HUDEP-2 (cell line): ENCODE data around the gene KCP.

ENCODE experiments used
- DNase-seq, 76 experiments: peaks; one replicate each; lab custom pipeline; 2025; ENCODE audit not compliant: unreplicated experiment in 76 of 76; lab: John Stamatoyannopoulos, UW

The KCP gene

DNA sequence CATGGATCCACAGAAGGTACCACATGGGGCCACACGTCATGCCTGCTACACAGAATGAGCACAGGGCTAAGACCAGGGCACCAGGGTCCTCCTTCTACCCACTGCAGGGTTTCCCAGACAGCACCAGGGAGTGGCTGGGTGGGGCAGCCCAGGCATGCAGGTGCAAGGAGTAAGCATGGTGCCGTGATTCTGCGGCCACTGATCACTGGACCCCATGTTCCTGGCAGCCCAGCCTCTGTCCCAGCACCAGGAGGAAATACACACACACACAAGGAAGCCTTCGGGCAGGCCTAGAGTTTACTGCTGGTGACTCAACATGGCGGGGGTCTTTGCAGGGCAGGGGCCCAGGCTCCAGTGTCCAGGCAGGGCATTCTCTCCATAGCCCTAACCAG lies 33.9 kb downstream of the KCP start:
- no peak for DNase-seq

DNA sequence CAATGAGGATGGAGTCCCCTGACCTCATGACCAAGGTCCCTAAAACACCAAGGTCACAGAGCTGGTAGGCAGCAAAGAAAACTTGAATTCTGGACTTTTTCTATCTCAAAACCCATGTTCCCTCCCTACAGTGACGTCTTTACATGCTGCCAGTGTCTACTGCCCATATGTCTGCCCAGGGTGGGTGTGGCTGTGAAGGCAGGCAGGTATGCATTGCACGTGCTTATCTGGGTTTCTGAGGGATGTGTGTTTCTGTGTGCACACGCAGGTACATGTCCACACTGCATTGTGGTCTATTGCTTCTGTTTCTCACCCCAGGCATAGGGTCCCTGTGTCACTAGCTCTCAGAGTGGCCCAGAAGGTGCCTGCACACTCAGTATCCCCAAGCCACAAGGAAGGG lies 34.4 kb downstream of the KCP start:
- DNase-seq, result no peak

DNA sequence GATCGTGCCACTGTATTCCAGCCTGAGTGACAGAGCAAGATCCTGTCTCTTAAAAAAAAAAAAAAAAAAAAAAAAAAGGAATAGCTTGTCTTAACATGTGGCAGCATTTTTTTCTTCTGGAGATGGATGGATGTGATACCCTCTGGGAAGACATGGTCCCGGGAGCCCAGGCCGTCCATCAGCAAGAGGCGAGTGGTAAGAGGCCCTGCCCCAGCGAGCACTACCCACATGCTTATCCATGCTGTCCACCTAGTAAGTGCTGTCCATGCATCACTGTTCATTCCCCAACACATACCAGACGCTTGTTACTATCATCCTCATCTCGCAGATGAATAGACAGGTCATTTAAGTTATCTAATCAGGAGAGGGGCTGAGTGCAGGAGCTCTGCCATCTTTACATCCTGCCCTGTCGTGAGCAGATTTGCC lies 35.0 kb downstream of the KCP start:
- no peak for DNase-seq

DNA sequence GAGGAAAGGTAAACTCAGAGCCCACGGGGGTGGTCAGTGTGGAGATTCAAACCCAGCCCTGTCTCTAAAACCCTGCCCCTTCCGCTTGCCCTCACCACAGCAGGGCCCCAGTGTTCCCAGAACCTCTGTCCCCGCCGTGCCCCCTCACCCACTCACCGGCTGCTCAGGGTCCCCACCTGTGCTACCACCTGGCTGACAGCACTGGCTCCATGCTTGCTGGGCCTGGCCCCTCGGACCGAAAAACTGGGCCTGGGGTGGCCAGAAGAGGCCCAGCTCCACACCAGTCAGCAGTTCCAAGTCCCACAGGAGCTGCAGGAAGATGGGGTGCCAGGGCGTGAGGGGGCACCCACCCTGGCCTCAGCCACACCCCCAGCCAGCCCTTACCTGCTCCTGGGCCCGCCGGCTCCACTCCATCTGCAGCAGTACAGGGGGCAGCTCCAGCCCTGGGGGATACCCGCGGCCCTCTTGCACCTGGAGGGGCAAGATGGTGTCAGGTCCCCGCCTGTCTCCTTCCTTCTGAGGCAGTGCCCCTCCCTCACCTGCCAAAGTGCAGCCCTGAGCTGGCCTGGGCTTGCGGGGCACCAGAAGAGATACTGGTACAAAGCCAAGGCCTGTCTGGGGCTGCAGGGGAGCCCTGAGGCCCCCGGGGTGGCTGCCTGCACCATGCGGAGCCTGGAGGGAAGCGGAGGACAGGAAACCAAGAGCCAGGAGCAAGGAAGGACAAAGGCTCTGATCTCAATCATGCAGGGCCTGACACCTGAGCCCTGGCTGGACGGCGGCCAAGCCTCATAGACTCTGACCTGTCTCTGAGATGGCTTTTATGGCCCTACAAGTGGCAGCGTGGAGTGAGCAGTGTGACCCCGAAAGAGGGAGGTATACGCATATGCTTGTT lies 36.1 kb downstream of the KCP start:
- DNase-seq, result no peak

DNA sequence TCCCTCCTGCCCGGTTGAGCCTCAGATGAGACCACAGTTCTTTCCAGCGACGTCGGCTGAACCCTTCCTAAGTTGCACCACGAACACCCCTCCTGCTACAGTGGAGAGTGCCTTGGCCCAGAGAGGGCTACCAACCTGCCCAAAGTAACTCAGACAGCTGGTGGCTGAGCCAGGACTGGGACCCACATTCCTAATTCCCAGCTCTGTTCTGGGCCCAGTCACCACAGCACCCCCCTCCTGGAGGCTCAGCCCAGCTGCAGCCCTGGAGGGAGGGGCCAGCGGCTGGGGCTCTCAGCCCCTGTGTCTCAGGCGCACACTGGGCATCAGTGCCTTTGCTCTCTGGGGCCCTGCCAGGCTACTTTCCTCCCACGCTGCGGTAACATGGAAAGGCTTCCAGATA lies 37.3 kb downstream of the KCP start:
- DNase-seq, result no peak

DNA sequence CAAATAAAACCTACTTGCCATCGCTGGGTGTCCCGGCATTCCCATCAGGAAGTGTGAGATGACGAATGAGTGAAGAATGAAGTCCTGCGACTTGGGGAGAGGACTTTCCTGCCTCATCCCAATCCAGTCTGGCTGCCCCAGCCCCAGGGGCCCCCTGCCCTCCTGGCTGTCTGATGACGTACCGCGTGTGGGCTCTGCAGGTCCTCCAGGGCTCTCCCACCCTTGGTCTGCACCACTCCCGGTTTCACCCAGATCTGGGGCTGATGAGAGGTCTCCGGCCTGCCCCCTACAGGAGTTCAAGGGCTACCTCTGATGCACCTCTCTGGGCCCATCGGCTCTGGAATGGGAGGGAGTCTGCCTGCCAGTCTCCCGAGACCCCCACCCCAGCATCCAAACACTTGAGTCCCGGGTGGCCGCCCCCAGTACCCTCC lies 38.1 kb downstream of the KCP start:
- DNase-seq, result no peak

DNA sequence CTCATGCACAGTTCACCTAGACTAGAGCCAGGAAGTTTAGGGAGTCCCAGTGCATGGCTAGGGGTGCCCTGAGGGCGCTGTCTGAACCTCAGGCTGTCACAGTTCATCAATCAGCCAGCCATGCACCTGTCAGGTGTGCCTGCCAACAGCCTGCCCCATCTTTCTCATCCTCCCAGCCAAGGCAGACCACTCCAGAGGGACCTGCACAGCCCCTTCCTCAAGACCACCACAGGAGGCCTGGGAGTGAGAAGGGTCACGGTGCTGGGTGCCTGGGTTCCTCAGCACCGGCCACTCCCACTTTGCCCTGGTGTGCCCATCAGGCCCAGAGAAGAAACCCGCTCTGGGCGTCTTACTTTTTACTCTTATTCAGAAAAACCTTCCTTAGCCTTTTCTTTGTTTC lies 39.5 kb downstream of the KCP start:
- DNase-seq, result no peak

DNA sequence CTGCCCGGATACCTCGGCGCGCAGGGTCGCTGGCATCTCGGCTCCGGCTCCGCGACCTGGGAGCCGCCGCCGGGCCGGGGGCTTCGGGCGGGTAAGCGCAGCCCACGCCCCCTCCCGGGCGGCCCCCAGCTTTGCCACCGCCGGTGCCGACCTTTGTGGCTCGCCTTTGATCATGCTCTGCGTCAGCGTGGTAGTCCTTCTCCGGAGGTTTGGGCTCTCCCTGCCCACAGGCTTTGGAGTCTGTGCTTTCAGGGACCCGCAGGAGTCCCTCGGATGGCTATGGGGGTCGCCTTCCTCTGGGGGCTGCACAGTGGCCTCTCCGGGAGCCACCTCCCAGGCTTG lies 40.6 kb downstream of the KCP start:
- DNase-seq, result no peak

DNA sequence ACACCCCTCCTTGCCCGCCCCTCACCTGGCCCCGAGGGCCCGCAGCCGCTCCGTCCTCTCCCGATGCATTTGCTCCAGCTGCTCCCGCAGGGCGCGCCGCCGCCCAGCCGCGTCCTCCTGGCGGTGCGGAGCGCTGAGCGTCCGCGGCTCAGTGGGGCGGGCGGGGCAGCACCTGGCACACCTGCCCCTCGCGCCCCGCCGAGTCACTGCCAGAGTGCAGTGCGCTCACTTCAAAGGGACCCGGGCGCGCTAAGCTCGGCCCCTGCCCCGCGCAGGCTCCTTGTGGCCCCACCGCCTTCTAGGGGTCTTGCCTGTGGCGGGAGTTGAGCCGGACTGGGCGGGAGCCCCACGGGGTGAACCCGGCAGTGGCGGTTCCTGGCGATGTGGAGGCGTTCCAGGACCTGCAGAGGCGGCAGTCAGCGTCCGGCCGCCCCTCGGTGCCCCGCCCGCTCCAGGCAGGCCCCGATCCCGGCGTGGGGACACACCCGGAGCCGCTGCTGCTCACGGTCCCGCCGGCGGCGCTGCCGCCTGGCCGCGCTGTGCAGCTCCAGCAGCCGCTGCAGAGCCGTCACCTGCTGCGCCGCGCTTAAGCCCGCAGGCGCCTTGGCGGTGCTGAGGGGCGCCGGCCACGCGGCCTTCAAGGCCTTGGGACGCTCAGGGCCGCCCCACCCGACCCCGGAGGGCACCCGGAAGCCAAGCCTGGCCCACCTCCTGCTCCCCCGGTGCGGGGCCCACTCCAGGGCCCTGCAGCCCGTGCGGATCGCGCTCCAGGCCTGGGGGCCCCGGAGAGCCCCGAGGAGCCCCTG lies 41.2 kb downstream of the KCP start:
- peak in 20 of 76 experiments; percentile 5 to 31 (median 14) for DNase-seq

DNA sequence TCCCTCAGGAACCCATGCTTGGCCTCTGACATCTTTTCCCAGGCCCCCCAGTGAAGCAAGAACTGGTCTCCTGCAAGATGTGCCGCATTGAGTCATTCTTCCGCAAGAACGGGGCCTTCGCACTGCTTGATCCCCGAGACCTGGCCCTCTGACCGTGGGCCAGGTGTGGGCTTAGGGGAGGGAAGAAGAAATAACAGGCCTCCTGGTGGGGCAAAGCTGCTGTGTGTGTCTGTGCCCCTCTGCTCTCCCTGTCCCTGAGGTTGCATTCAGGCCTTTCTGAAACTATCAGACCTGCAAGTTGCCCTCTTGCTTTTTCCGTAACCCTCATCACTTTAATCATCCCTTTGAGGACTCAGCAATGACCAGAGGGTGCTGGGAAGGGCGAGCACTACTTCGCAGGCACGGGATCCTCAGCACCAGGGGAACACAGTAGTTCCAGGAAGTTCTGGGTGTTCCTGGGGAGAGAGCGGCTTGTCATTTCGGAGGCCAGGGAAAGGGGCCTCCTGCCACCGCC lies 41.8 kb downstream of the KCP start:
- no peak for DNase-seq

DNA sequence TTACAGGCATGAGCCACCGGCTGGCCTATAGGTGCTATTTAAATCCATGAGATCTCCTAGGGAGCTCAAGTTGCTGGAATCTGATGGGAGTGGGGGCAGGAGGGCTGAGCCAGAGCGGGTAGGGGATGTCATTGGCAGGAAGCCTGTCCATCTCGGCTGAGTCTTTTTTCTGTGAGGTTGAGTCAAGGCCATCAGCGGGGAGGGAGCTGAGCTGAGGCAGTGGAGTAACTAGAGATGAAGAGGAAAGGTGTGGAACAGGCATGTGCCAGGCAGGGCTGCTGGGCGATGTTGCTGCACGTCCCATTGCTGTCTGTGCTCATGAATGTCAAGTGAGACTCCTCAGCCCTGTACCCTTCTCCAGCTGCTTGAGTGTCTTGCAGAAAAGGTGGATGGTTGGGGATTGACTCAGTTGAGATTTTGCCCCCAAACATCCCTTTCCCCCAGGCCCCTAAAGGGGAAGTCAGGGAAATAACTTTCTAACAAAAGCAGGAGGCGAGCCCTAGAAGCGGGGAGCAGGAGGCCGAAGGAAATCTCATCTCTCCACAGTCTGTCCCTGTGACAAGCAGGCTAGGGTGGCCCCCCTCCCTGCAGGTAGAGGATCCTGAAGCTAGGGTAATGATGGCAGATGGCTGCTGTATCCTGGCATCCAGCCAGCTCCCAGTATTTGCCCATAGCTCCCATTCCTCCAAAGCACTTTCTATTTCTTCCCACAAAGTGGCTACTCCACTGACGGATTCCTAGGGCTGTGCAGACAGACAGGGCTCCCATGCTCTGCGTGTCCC lies 42.5 kb downstream of the KCP start:
- DNase-seq, result no peak

DNA sequence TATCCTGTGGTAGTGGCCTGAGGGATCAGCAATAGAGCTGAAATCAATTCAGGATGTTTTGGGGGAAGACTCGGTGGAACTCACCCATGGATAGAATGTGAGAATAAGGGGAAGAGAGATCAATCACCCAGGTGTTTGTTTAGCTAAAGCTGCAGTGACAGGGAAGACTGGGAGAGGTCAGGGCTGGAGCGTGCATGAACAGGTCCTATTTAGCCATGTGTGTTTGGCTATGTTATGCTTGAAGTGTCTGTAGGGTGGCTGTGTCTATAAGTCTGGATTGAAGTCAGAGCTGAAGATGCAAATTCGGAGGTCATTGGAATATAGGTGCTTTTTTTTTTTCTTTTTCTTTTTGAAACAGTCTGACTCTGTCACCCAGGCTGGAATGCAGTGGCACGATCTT lies 43.3 kb downstream of the KCP start:
- DNase-seq, result no peak

DNA sequence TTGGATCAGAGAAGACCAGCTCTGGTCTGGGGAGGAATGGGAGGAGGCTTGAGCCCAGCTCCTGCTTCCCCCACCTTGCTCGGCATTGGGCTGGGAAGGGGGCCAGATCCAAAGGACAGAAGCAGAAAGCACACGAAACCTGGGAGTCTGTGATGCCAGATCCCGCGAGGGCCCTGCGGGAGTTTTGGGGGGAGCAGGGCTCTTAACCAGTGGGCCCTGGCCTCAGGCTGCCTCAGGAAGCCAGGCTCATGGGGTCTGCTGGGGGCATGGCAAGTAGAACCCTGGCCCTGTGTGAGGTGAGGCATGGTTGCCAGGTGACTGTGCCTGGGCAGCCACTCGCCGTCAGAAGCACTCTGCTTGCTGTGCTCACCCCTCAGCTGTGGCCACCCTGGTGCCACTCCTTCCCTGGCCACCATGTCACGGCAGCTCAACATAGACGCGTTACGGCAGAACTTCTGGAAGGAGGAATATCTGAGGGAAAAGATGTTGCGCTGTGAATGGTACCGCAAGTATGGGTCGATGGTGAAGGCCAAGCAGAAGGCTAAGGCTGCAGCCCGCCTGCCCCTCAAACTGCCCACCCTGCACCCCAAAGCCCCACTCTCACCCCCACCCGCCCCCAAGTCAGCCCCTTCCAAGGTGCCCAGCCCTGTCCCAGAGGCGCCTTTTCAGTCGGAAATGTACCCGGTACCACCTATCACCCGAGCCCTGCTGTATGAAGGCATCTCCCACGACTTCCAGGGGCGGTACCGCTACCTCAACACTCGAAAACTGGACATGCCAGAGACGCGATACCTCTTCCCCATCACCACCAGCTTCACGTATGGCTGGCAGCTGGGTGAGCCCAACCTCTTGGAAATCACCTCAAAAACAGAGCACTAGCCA lies 44.3 kb downstream of the KCP start:
- no peak for DNase-seq

DNA sequence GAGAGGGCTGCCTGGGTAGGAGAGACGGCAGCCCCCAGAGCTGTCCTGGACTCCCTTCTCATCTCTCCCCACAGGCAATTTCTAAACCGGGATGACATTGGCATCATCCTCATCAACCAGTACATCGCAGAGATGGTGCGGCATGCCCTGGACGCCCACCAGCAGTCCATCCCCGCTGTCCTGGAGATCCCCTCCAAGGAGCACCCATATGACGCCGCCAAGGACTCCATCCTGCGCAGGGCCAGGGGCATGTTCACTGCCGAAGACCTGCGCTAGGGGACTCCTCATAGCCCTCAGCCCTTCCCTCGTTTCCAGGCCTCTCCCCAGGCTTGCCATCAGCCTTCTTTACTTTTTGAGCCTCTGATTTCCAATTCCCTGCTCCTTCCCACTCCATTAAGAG lies 45.2 kb downstream of the KCP start:
- no peak for DNase-seq

DNA sequence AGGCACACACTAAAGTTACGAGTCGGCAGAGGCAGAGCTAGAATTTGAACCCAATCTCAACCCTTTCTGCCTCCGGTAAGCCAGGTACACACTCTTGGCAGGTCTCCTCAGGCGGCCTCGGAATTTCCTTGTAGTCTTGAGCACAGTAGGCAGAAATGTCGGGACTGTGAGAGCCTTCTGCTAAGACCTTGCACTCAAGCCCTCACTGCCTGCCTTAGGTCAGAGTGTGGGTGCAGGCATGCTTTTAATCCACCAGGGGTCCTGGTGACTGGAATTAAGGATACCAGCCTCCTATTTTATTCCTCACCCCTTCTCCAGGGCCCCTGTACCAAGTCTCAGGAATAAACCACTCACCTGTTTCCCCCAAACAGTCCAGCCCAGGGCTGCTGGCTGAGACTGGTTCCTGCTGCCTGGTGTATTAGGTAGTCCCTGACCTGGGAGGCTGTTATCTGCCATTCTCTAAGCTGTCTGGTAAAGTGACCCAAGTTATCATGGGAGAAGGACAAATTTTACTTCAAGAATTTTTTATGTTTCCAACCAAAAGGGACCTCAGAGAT lies 47.0 kb downstream of the KCP start:
- peak in 59 of 76 experiments; percentile 4 to 71 (median 35) for DNase-seq

DNA sequence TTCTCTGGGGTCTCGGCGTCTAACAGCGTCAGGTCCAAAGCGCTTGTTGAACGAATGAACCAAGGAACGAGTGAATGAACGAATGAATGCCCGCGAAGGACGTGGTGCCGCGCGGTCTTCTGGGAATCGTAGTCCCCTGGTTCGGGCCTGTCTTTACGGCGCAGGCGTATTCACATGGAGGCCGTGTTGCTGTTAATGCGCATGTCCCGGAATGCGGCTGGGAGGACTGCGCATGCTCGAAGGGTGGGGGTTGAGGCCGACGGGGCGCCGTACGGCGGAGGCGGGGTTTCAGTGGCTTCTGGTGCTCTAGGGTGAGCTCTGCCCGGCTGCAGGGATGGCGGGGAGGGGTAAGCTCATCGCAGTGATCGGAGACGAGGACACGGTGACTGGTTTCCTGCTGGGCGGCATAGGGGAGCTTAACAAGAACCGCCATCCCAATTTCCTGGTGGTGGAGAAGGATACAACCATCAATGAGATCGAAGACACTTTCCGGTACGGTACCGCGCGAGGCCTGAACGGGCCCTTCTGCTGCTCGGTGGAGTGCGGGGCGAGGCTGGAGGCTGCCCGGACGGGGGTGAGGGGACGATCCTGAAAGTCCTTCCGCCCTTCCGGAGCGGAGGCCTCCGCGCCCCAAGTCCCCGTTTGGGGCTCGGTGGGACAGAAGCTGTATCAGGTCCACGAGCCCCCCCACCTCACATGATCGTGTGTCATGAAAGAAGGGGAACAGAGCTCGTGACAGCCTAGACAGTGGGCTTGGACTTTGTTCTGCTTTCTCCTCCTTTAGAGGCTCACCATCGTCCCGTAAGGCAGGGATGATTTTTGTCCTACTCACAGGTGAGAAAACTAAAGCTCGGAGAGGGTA lies 47.7 kb downstream of the KCP start, which contains the start of gene ATP6V1F:
Gene ATP6V1F, plus strand, starts transcription at position 286 of the 862 bp plus-strand sequence. Its CDS starts 49 bp downstream, at position 335.
- DNase-seq, result peak; percentile 45 to 99 (median 96)

DNA sequence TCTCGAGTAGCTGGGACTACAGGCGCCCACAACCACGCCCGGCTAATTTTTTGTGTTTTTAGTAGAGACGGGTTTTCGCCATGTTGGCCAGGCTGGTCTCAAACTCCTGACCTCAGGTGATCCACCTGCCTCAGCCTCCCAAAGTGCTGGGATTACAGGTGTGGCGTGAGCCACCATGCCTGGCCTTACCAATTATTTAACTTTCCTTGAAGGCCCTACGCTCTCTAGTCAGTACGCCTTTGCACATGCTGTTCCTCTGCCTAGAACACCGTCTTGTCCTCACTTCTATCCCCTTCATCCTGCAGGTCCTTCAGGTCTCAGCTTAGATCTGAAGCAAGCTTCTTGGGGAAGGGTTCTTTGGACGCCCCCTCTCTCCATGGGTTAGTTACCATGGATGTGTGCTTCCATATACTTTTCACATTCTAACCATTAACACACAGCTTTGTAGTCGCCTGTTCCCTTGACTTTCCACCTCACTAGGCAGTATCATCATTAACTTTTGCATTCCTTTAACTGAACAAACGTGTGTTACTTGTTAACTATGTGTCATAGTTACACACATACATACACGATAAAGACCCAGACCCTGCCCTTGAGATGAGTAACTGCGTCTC lies 48.4 kb downstream of the KCP start:
- no peak for DNase-seq
